B cell (primary cell): ENCODE data around the gene ERI2. TPM values are rescaled to one million over a fixed set of nuclear protein-coding genes. Genes with fewer than 3 reads are reported as not detected.

Experiments
- ATAC-seq: fragments of 200-7000 bp; cut with Tn5 transposase; one replicate; pipeline ENCODE4 v1.10.0; 2021; ENCODE audit warnings: low read depth, mild to moderate bottlenecking, moderate number of reproducible peaks, moderate library complexity
- CTCF ChIA-PET: fragments of 350-600 bp; sonication (Branson Sonifier 250); formaldehyde crosslinking; loops from one replicate; lab custom pipeline; 2021; ENCODE audit warnings: antibody characterized with exemption, inconsistent platforms; lab: Charles Lee
- POLR2A ChIA-PET: fragments of 350-600 bp; sonication (Branson Sonifier 250); formaldehyde crosslinking; loops from one replicate; lab custom pipeline; 2021; ENCODE audit warnings: antibody characterized with exemption; lab: Charles Lee
- DNase-seq: peaks from one replicate; pipeline ENCODE4 v3.0.0; 2013
- H2AFZ ChIP-seq: 2 replicates; pipeline ENCODE4 v1.6.1; 2012; ENCODE audit warnings: mild to moderate bottlenecking, low read depth, low read length; ENCODE audit not compliant: insufficient read depth, poor library complexity, severe bottlenecking
- H3K27ac ChIP-seq, 2 donors: 1 replicate in 1 of 2; 2 replicates in 1 of 2; pipeline ENCODE4 v1.5.1; 2012 to 2013; ENCODE audit warnings: low read length in 2 of 2, mild to moderate bottlenecking in 2 of 2, moderate library complexity in 1 of 2
- H3K27me3 ChIP-seq, 4 experiments: fragments of 200-600 bp in 1 of 4; sonication (generic) in 1 of 4; replicated peaks in 1 of 4; 1 replicate in 2 of 4; 2 replicates in 2 of 4; pipeline versions ENCODE4 v1.6.1 to v1.7.0; 2013 to 2016; ENCODE audit warnings: low read length in 3 of 4, mild to moderate bottlenecking in 2 of 4, mixed read lengths in 1 of 4, moderate library complexity in 1 of 4; ENCODE audit not compliant: insufficient read depth in 4 of 4, control insufficient read depth in 3 of 4; ENCODE audit errors: control extremely low read depth in 1 of 4
- H3K36me3 ChIP-seq, 2 experiments: replicated peaks in 1 of 2; 1 replicate in 1 of 2; 2 replicates in 1 of 2; pipeline versions ENCODE4 v1.6.1 to v1.7.1; 2013; ENCODE audit warnings: low read length in 1 of 2; ENCODE audit not compliant: insufficient read depth in 2 of 2, control insufficient read depth in 1 of 2; ENCODE audit errors: control extremely low read depth in 1 of 2, extremely low read depth in 1 of 2
- H3K4me1 ChIP-seq, 2 donors: fragments of 200-600 bp in 1 of 2; sonication (generic) in 1 of 2; 1 replicate in 1 of 2; 2 replicates in 1 of 2; pipeline versions ENCODE4 v1.5.1 to v1.6.1; 2013 to 2017; ENCODE audit warnings: low read length in 2 of 2; ENCODE audit not compliant: control insufficient read depth in 2 of 2, insufficient read depth in 2 of 2
- H3K4me2 ChIP-seq: replicated peaks from 2 replicates; pipeline ENCODE3; 2012; ENCODE audit warnings: mild to moderate bottlenecking, low read depth, low read length; ENCODE audit not compliant: poor library complexity, severe bottlenecking
- H3K4me3 ChIP-seq, 5 experiments: fragments of 200-600 bp in 1 of 5; sonication (generic) in 1 of 5; 1 replicate in 3 of 5; 2 replicates in 2 of 5; pipeline versions ENCODE4 v1.5.1 to v1.7.0; 2011 to 2016; ENCODE audit warnings: low read length in 4 of 5, mild to moderate bottlenecking in 4 of 5, low read depth in 2 of 5, control low read depth in 1 of 5, moderate library complexity in 1 of 5; ENCODE audit not compliant: insufficient read depth in 1 of 5; ENCODE audit errors: control extremely low read depth in 1 of 5, extremely low read depth in 1 of 5
- H3K79me2 ChIP-seq: fragments of 200-600 bp; sonication (generic); one replicate; pipeline ENCODE4 v1.6.0; 2016; ENCODE audit warnings: low read length; ENCODE audit not compliant: control insufficient read depth, insufficient read depth
- H3K9ac ChIP-seq: fragments of 200-600 bp; sonication (generic); 2 replicates; pipeline ENCODE4 v1.6.1; 2017; ENCODE audit warnings: mild to moderate bottlenecking, low read length, moderate library complexity
- H3K9me3 ChIP-seq, 3 donors: one replicate each; pipeline versions ENCODE4 v1.6.1 to v1.7.1; 2013; ENCODE audit warnings: low read length in 2 of 3; ENCODE audit not compliant: control insufficient read depth in 2 of 3, insufficient read depth in 1 of 3; ENCODE audit errors: control extremely low read depth in 1 of 3
- H4K20me1 ChIP-seq: 2 replicates; pipeline ENCODE4 v1.6.0; 2012; ENCODE audit warnings: mild to moderate bottlenecking, low read length; ENCODE audit not compliant: insufficient read depth, control insufficient read depth, poor library complexity, severe bottlenecking
- H3K27ac Mint-ChIP-seq: one replicate; pipeline ENCODE4 v1.8.0; 2021; ENCODE audit warnings: mixed read lengths
- H3K27me3 Mint-ChIP-seq: one replicate; pipeline ENCODE4 v1.8.0; 2021; ENCODE audit warnings: mixed read lengths
- H3K4me1 Mint-ChIP-seq: one replicate; pipeline ENCODE4 v1.8.0; 2021; ENCODE audit warnings: mixed read lengths
- H3K4me3 Mint-ChIP-seq: one replicate; pipeline ENCODE4 v1.8.0; 2021; ENCODE audit warnings: mixed read lengths
- H3K9me3 Mint-ChIP-seq: one replicate; pipeline ENCODE4 v1.8.0; 2022; ENCODE audit warnings: mixed read lengths; ENCODE audit not compliant: insufficient read depth
- EZH2 ChIP-seq: IDR thresholded peaks from 2 replicates; pipeline ENCODE4 v1.6.1; 2012; ENCODE audit warnings: borderline replicate concordance, low read depth, mild to moderate bottlenecking, moderate library complexity, low read length; ENCODE audit not compliant: insufficient read depth, poor library complexity, severe bottlenecking
- WGBS: methylation state at CpG from one replicate; pipeline ENCODE4 v1.1.5; 2013; ENCODE audit warnings: missing lambda C conversion rate; ENCODE audit not compliant: insufficient coverage; 5-methylcytosine and 5-hydroxymethylcytosine counted together
- intact Hi-C: fragments of 100-400 bp; cut with micrococcal nuclease; formaldehyde crosslinking; loops from one replicate; pipeline ENCODE4 v1.10.0; 2022
- polyA plus RNA-seq: library from polyadenylated mRNA; depleted of rRNA; stranded (reverse); fragments of >200 nt; gene quantifications from 2 replicates; pipeline ENCODE4 v1.2.3, GENCODE V29; 2012
- total RNA-seq, 2 donors: library from RNA; stranded (reverse); fragments of 120-200 nt in 1 of 2; gene quantifications; 1 replicate in 1 of 2; 2 replicates in 1 of 2; pipeline versions ENCODE4 v1.2.3 to v1.2.4, GENCODE V29; 2013 to 2022
- TF ChIP-seq, protein P1 (sequence below): fragments of 200-600 bp; IDR thresholded peaks from one replicate; pipeline ENCODE4 v1.8.0; 2022; ENCODE audit warnings: antibody characterized with exemption, mild to moderate bottlenecking

Gene ERI2
- total and polyA plus RNA-seq, 2 donors (not counting 1 experiment from before 2014, with no cell fraction given), result 1.6 to 4.9 TPM

DNA sequence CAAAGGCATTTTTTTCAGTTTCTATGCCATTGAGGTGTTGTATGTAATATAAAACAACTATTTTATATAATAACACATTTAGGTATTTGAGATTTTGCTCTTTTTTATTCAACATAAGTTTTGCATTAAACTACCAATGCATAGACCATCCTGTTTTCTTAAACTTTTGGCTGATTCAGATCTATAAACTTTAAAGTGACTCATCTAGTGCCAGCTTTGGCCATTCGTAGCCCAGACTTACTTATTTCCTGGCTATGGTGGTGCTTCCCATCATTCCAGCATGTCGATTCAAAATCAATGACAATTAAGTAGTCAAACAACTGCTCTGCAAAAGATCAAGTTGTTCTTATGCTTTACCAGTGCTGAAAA lies 3.1 kb downstream of the ERI2 start:
- no peak overlapping the region for H3K9ac ChIP-seq
- Mint-ChIP-seq H3K27ac (no peak overlapping the region), H3K4me1 (peaks cover 15% of the 10 kb centered on the region), H3K9me3 (no peaks in the 10 kb centered on the region), H3K4me3 (no peak overlapping the region), H3K27me3 (no peaks in the 10 kb centered on the region)
- ChIA-PET POLR2A (no interaction called here), CTCF (no interaction called here)
- 94% methylated on average over 2 of the region's 2 CpGs for WGBS
- no peaks in the 10 kb centered on the region for H3K9me3 ChIP-seq
- DNase-seq, result no peak
- ATAC-seq, result no peak
- no peak overlapping the region for H3K4me3 ChIP-seq
- no peaks in the 10 kb centered on the region for H3K27me3 ChIP-seq
- H2AFZ ChIP-seq, result no peak overlapping the region
- H4K20me1 ChIP-seq, result no peaks in the 10 kb centered on the region
- intact Hi-C loops, result no loop called here
- peaks cover 5 to 19% of the 10 kb centered on the region in 2 donors for H3K4me1 ChIP-seq
- TF ChIP-seq, protein P1, sequence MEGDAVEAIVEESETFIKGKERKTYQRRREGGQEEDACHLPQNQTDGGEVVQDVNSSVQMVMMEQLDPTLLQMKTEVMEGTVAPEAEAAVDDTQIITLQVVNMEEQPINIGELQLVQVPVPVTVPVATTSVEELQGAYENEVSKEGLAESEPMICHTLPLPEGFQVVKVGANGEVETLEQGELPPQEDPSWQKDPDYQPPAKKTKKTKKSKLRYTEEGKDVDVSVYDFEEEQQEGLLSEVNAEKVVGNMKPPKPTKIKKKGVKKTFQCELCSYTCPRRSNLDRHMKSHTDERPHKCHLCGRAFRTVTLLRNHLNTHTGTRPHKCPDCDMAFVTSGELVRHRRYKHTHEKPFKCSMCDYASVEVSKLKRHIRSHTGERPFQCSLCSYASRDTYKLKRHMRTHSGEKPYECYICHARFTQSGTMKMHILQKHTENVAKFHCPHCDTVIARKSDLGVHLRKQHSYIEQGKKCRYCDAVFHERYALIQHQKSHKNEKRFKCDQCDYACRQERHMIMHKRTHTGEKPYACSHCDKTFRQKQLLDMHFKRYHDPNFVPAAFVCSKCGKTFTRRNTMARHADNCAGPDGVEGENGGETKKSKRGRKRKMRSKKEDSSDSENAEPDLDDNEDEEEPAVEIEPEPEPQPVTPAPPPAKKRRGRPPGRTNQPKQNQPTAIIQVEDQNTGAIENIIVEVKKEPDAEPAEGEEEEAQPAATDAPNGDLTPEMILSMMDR, result no peak
- TF ChIP-seq EZH2, result no peak
- no peak overlapping the region for H3K4me2 ChIP-seq
- H3K27ac ChIP-seq, result no peak overlapping the region
- H3K79me2 ChIP-seq, result no peaks in the 10 kb centered on the region
- no peaks in the 10 kb centered on the region for H3K36me3 ChIP-seq

DNA sequence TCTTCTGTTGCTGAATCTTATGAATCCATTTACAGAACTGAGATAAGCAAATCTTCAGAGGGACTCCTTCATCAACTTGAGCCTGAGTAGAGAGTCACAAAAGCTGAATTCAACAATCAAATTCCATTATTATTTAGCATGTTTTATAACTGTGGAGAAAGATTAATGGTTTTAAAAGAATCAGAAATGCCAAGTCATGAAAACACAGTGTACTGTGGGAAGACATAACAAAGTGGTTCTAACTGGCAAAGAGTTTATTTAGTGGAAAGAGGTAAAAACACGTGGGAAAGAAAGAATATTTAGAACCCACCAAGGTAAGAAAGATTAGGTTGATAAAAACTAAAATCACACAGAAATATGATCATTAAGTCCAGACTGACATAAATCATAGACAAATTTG lies 5.0 kb downstream of the ERI2 start:
- ChIA-PET CTCF (no interaction called here), POLR2A (no interaction called here)
- Histone ChIP-seq H3K4me2 (no peak overlapping the region), H2AFZ (no peak overlapping the region), H3K9ac (no peak overlapping the region), H3K4me3 (no peak overlapping the region), H4K20me1 (no peaks in the 10 kb centered on the region), H3K27me3 (no peaks in the 10 kb centered on the region), H3K4me1 (peaks cover 0 to 7% of the 10 kb centered on the region in 2 donors), H3K79me2 (no peaks in the 10 kb centered on the region), H3K36me3 (no peaks in the 10 kb centered on the region), H3K27ac (no peak overlapping the region), H3K9me3 (no peaks in the 10 kb centered on the region)
- WGBS, result no CpG with 5 or more reads among the region's 1 CpG
- H3K4me1 Mint-ChIP-seq, result peaks cover 3% of the 10 kb centered on the region
- DNase-seq (no peak), ATAC-seq (no peak)
- no peak overlapping the region for H3K4me3 Mint-ChIP-seq
- TF ChIP-seq, protein P1, result no peak
- TF ChIP-seq EZH2, result no peak
- H3K27ac Mint-ChIP-seq, result no peak overlapping the region
- H3K9me3 Mint-ChIP-seq, result no peaks in the 10 kb centered on the region
- intact Hi-C loops, result no loop called here
- H3K27me3 Mint-ChIP-seq, result no peaks in the 10 kb centered on the region
